Thyroid gland (tissue), 4 donors: ENCODE data around the gene HYOU1.
"Not testable (repeated sequence)": the region's sequence is repeated elsewhere in the genome, so short reads cannot be mapped to it uniquely, and the experiment has no call there.

Experiments used
- POLR2A ChIP-seq, 2 donors: fragments of 450-650 bp; IDR thresholded peaks; one replicate each; pipeline ENCODE4 v1.6.1; 2017; ENCODE audit warnings: antibody characterized with exemption in 2 of 2, mild to moderate bottlenecking in 2 of 2, moderate library complexity in 1 of 2
- TF ChIP-seq, protein P1 (sequence below), 6 experiments: fragments of 200-600 bp in 3 of 6; fragments of 450-650 bp in 3 of 6; sonication (generic) in 3 of 6; IDR thresholded peaks; one replicate each; pipeline ENCODE4 v1.5.1; 2016 to 2019; ENCODE audit warnings: antibody characterized with exemption in 6 of 6, mild to moderate bottlenecking in 2 of 6, inconsistent platforms in 1 of 6, moderate library complexity in 1 of 6

DNA sequence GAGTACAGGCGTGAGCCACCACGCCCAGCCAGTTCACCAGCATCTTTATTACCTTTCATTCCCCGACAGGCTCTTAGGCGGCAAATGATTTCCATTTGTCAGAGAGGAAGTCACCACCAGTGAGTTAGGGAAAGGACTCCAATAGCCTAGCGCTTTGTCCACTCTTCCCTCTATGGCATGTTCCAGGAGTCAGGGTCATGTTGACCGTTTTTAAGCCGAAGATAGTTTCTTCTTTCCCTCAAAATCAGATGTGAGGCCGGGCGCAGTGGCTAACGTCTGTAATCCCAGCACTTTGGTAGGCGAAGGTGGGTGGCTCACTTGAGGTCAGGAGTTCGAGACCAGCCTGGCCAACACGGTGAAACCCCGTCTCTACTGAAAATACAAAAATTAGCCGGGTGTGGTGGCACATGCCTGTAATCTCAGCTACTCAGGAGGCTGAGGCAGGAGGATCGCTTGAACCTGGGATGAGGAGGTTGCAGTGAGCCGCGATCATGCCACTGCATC is 46.2 kb upstream of the HYOU1 start:
- not testable (repeated sequence) for TF ChIP-seq POLR2A (IDR thresholded peaks at IDR 0.05)
- TF ChIP-seq, protein P1, sequence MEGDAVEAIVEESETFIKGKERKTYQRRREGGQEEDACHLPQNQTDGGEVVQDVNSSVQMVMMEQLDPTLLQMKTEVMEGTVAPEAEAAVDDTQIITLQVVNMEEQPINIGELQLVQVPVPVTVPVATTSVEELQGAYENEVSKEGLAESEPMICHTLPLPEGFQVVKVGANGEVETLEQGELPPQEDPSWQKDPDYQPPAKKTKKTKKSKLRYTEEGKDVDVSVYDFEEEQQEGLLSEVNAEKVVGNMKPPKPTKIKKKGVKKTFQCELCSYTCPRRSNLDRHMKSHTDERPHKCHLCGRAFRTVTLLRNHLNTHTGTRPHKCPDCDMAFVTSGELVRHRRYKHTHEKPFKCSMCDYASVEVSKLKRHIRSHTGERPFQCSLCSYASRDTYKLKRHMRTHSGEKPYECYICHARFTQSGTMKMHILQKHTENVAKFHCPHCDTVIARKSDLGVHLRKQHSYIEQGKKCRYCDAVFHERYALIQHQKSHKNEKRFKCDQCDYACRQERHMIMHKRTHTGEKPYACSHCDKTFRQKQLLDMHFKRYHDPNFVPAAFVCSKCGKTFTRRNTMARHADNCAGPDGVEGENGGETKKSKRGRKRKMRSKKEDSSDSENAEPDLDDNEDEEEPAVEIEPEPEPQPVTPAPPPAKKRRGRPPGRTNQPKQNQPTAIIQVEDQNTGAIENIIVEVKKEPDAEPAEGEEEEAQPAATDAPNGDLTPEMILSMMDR (IDR thresholded peaks at IDR 0.05): not testable (repeated sequence)
